Subcutaneous preadipocyte (primary cell): ENCODE measurements around the gene CLTC. TPM values are rescaled to one million over a fixed set of nuclear protein-coding genes. Genes with fewer than 3 reads are reported as not detected.

Experiments
- total RNA-seq: library from RNA; depleted of rRNA; stranded (reverse); fragments of >200 nt; gene quantifications from 2 replicates; pipeline ENCODE4 v1.2.3, GENCODE V29; 2012

The CLTC gene
- total RNA-seq: 360 and 466 TPM in 2 replicates

GRCh38 chr17:59619298-59620063 lies at the start of gene CLTC:
Gene CLTC (plus strand): TSS chr17:59619895. CDS start chr17:59620132, 237 bp downstream.

GRCh38 chr17:59707149-59707970 lies 87.7 kb downstream of the CLTC start, which contains the start of the genes PTRH2 and VMP1:
Gene PTRH2 (minus strand): TSS chr17:59707430. CDS start chr17:59697978, 9,452 bp downstream.
Gene VMP1 (plus strand): TSS chr17:59707654. CDS start chr17:59731447, 23,793 bp downstream.

Other genes with a start within 250 kb of the CLTC start
- gene DHX40, start 54.3 kb upstream of the CLTC start, total RNA-seq: 44.8 and 47.4 TPM in 2 replicates
- 15.8 and 22.8 TPM in 2 replicates for gene PTRH2, start 87.5 kb downstream of the CLTC start, total RNA-seq
- gene VMP1, start 87.8 kb downstream of the CLTC start, total RNA-seq: 137 and 177 TPM in 2 replicates